NCI-H2081 (cell line): ENCODE data around the gene TMEM135.
A peak's percentile ranks its signal among the peaks of the same experiment; 100 is the strongest.
"Not testable (repeated sequence)": the region's sequence is repeated elsewhere in the genome, so short reads cannot be mapped to it uniquely, and the experiment has no call there.

Source experiments
- DNase-seq, 2 experiments: peaks; one replicate each; lab custom pipeline; 2025; lab: John Stamatoyannopoulos, UW

Gene TMEM135

GRCh38 chr11:87020764-87021365 lies 16.9 kb upstream of the TMEM135 start:
- no peak for DNase-seq

- DNase-seq = no peak
Measured at GRCh38 chr11:87022254-87022653, 15.5 kb upstream of the TMEM135 start.

GRCh38 chr11:87022738-87023137 lies 15.0 kb upstream of the TMEM135 start:
- no peak for DNase-seq

GRCh38 chr11:87026415-87026814 lies 11.3 kb upstream of the TMEM135 start:
- not testable (repeated sequence) for DNase-seq

GRCh38 chr11:87030458-87031054 lies 7.2 kb upstream of the TMEM135 start:
- no peak for DNase-seq

GRCh38 chr11:87031433-87032170 lies 6.1 kb upstream of the TMEM135 start:
- DNase-seq = no peak

- DNase-seq = no peak
Measured at GRCh38 chr11:87033561-87033960, 4.2 kb upstream of the TMEM135 start.

- no peak for DNase-seq
Measured at GRCh38 chr11:87035976-87036583, 1.7 kb upstream of the TMEM135 start.

DNA sequence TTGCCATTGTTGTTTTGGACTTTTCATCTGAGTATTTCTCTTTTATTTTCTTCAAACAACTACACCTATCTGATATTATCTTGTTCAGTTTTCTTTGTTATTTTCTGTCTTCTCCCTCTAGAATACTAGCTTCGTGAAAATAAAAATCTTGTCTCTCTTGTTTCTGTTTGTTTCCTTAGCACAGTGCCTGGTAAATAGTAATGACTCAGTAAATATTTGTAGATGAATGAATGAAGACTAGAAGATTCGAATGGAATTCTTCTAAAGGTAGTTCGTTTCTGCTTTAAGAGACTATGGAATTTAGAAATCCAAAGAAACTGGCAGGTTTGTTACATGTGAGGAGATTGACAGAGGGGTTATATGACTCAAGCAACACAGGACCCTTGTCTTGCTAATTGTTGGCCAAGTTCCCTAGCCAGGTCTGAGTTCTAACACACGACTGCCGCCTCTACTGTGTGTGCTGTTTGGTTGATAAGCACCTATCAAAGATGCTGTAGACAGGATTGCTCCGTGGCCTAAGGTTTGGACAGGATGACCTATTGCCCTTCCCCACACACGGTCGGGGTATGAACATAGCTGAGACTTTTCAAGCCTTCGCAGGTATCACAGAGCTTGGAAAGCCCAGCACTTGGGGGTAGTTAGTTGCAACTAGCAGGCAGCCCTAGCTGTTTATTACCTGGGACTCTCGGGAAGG lies 831 bp upstream of the TMEM135 start:
- DNase-seq = peak in 1 of 2 experiments; percentile 48

- no peak for DNase-seq
Measured at GRCh38 chr11:87038235-87038977, 672 bp downstream of the TMEM135 start.

- DNase-seq = no peak
Measured at GRCh38 chr11:87039371-87039770, 1.6 kb downstream of the TMEM135 start.

- DNase-seq = no peak
Measured at GRCh38 chr11:87043894-87044293, 6.2 kb downstream of the TMEM135 start.

DNA sequence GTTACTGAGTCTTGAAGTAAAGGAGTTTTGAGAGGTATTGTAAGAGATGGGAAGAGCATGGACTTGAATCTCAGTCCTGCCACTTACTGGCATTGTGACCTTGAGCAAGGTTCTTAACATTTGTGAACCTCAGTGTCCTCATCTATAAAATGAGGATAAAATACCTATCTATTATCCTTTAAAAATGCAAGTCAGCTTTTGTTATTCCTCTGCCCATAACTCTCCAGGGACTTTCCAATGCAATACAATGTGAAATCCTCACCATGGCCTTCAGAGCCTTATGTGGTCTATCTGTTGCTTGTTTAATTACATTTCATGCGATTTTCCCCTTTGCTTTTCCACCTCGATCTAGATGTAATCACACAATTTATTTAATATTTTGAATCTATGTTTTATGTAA lies 9.1 kb downstream of the TMEM135 start:
- DNase-seq = no peak

DNA sequence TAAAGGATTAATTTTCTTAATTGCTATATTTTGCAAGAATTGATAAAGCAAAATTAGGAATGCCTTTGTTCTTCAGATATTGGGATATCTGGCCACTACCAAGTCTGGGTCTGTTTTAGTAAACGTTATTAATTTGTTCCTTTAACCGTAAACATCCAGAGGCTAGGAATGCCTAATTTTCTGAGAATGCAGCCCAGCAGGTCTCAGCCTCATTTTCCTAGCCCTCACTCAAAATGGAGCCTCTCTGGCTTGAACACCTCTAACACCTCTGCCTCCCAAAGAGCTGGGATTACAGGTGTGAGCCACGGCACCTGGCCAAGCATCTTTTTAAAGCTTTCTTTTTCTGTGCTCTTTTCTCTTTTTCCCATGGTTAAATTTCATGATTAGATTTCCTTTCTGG lies 18.4 kb downstream of the TMEM135 start:
- no peak for DNase-seq

DNA sequence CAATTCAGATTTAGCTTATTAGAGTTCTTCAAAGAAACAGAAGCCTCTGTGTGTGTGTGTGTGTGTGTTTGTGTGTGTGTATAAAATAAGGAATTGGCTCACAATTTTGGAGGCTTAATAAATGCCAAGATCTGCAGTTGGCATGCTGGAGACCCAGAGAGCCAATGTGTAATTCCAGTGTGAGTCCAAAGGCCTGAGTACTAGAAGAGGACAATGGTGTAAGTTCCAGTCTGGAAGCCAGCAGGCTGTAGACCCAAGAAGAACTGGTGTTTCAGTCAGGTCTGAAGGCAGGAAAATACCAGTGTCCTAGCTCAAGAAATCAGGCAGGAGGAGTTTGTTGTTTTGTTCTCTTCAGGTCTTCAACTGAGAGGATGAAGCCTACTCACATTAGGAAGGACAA lies 20.0 kb downstream of the TMEM135 start:
- no peak for DNase-seq

GRCh38 chr11:87059596-87060390 lies 22.1 kb downstream of the TMEM135 start:
- no peak for DNase-seq

DNA sequence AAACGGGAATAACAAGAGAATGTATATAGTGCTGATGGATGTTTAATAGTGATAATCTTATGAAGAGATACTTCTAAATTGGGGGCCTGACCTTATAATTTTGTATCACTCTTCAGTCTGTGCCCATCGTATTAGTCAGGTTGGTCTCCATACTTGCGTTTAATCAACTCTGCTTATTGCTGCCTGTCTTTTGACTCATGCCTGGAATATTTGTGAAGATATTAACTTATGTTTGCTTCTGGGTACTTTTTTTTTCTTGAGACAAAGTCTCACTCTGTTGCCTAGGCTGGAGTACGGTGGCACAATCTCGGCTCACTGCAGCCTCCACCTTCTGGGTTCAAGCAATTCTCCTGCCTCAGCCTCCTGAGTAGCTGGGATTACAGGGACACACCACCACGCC lies 24.0 kb downstream of the TMEM135 start:
- no peak for DNase-seq

GRCh38 chr11:87063982-87064381 lies 26.2 kb downstream of the TMEM135 start:
- DNase-seq = no peak

DNA sequence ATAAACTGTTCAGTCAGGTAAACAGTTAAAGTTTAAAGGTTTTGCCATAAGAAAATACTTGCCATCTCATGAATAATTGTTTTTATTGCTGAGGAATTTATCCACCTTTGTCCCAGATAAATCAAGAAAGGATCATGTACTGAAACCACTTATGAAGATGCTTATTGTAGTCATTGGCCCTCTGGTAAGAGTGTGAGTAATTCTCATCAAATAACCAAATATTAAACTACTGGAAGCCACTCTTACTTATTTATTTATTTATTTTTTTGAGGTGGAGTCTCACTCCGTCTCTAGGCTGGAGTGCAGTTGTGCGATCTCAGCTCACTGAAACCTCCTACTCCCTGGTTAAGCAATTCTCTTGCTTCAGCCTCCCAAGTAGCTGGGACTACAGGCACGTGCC lies 35.1 kb downstream of the TMEM135 start:
- DNase-seq = no peak

GRCh38 chr11:87076260-87076783 lies 38.6 kb downstream of the TMEM135 start:
- no peak for DNase-seq
